ENCODE data around the gene KDM6A.

- TF ChIP-seq, protein P1, sequence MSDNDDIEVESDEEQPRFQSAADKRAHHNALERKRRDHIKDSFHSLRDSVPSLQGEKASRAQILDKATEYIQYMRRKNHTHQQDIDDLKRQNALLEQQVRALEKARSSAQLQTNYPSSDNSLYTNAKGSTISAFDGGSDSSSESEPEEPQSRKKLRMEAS (IDR thresholded peaks at IDR 0.05; ENCODE audit: insufficient read depth, insufficient read length) = no peak
- TF ChIP-seq, protein P2, sequence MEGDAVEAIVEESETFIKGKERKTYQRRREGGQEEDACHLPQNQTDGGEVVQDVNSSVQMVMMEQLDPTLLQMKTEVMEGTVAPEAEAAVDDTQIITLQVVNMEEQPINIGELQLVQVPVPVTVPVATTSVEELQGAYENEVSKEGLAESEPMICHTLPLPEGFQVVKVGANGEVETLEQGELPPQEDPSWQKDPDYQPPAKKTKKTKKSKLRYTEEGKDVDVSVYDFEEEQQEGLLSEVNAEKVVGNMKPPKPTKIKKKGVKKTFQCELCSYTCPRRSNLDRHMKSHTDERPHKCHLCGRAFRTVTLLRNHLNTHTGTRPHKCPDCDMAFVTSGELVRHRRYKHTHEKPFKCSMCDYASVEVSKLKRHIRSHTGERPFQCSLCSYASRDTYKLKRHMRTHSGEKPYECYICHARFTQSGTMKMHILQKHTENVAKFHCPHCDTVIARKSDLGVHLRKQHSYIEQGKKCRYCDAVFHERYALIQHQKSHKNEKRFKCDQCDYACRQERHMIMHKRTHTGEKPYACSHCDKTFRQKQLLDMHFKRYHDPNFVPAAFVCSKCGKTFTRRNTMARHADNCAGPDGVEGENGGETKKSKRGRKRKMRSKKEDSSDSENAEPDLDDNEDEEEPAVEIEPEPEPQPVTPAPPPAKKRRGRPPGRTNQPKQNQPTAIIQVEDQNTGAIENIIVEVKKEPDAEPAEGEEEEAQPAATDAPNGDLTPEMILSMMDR (IDR thresholded peaks at IDR 0.05; ENCODE audit: extremely low read depth in 1 of 2, insufficient read depth in 1 of 2, low read depth in 1 of 2, low read length in 2 of 2) = no peak
- TF ChIP-seq POLR2AphosphoS5 (IDR thresholded peaks at IDR 0.05; ENCODE audit: insufficient read depth, low read depth, low read length) (no peak), EZH2 (IDR thresholded peaks at IDR 0.05; ENCODE audit: borderline replicate concordance, low read depth, low read length, severe bottlenecking) (no peak), POLR2A (IDR thresholded peaks at IDR 0.05; ENCODE audit: low read depth, low read length) (no peak), JUN (IDR thresholded peaks at IDR 0.05; ENCODE audit: borderline replicate concordance, insufficient read depth, insufficient read length, low read depth) (no peak), MYC (IDR thresholded peaks at IDR 0.05; ENCODE audit: low read depth, low read length) (no peak), FOS (IDR thresholded peaks at IDR 0.05; ENCODE audit: borderline replicate concordance, insufficient read depth, low read length) (no peak), GATA2 (IDR thresholded peaks at IDR 0.05; ENCODE audit: insufficient read depth, insufficient read length, low read depth, low read length) (no peak)
Measured at GRCh38 chrX:45063319-45064095, 190.5 kb downstream of the KDM6A start.
